HFFc6 (cell line): Measurements from ENCODE around the gene ANKRD13A. TPM values are rescaled to one million over a fixed set of nuclear protein-coding genes. Genes with fewer than 3 reads are reported as not detected.

Experiments
- DNase-seq: peaks from one replicate; pipeline ENCODE4 v3.0.0-alpha.2; 2018
- H3K27ac Mint-ChIP-seq: 2 replicates; pipeline ENCODE4 v1.8.0; 2020; ENCODE audit warnings: mild to moderate bottlenecking, mixed read lengths
- H3K27me3 Mint-ChIP-seq: 2 replicates; pipeline ENCODE4 v1.8.0; 2021; ENCODE audit warnings: mild to moderate bottlenecking, moderate library complexity, mixed read lengths; ENCODE audit not compliant: insufficient read depth
- H3K36me3 Mint-ChIP-seq: 2 replicates; pipeline ENCODE4 v1.8.0; 2021; ENCODE audit warnings: low read depth, mixed read lengths
- H3K4me1 Mint-ChIP-seq: 2 replicates; pipeline ENCODE4 v1.8.0; 2020; ENCODE audit warnings: low read depth, mixed read lengths
- H3K4me3 Mint-ChIP-seq: 2 replicates; pipeline ENCODE4 v1.8.0; 2020; ENCODE audit warnings: mild to moderate bottlenecking, moderate library complexity, mixed read lengths
- H3K9me3 Mint-ChIP-seq: 2 replicates; pipeline ENCODE4 v1.8.0; 2020; ENCODE audit warnings: mild to moderate bottlenecking, mixed read lengths
- CTCF ChIP-seq: fragments of 200-600 bp; sonication (generic); IDR thresholded peaks from 2 replicates; pipeline ENCODE4 v1.5.0; 2021; ENCODE audit warnings: antibody characterized with exemption, mild to moderate bottlenecking
- long read RNA-seq: library from polyadenylated mRNA; unstranded; transcript quantifications from one replicate; pipeline ENCODE4 v2.0.0, GENCODE V29; 2019
- total RNA-seq, 6 experiments: library from RNA; stranded (reverse); fragmentation: NEBNext Ultra II Directional; extraction: Animal tissue kit (Norgen Biotek cat#: 25700); gene quantifications; 2 replicates in 1 of 6; 3 replicates in 5 of 6; pipeline ENCODE4 v1.2.3, GENCODE V29; 2021

The ANKRD13A gene
- 100 to 1,000 TPM; 133 to 150 (median 146) TPM for total RNA-seq
- long read RNA-seq, full-length matches to known transcripts = 1 of 37 reads
- long read RNA-seq, partial matches to known transcripts = 10 of 37 reads
- long read RNA-seq, other reads (novel, unspliced or antisense) = 26 of 37 reads

- peak within 1 kb of the TSS; percentile 100 for H3K4me3 Mint-ChIP-seq
- peak within 1 kb of the TSS; percentile 99 for H3K27ac Mint-ChIP-seq
- no peak for TF ChIP-seq CTCF
- peaks cover 59% of the 10 kb centered on the region for H3K4me1 Mint-ChIP-seq
- H3K9me3 Mint-ChIP-seq = no peaks in the 10 kb centered on the region
- H3K27me3 Mint-ChIP-seq = peaks cover 5% of the 10 kb centered on the region; the same call in 1 of the 2 replicates
- DNase-seq = peak; percentile 91
- H3K36me3 Mint-ChIP-seq = peaks cover 34% of the 10 kb centered on the region
Measured at GRCh38 chr12:109998904-109999648, at the start of gene ANKRD13A. ANKRD13A (plus strand) TSS chr12:109999430; CDS start chr12:109999689, 259 bp downstream.

DNA sequence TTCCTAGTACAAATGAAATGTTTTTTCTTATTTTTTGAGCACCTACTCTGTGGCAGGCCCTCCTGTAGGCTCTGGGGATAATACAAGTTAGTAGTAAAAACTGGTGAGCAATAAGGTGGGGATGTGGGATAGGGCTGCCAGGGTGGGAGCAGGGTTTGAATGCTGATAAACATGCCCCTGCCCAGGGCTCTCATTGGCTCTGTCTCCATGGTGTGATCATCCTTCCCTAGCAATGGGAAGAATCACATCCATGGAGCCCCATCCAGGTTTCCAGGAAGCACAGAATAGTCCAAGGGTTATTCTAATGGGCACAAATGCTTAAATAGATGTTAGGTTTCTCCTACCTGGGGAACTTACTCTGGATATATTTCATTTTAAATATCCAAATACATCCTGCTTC is 48.6 kb upstream of the ANKRD13A start:
- Mint-ChIP-seq H3K9me3 (no peaks in the 10 kb centered on the region), H3K4me3 (peak overlapping the region; percentile 29), H3K36me3 (peaks cover 58% of the 10 kb centered on the region), H3K27ac (peak overlapping the region; percentile 80), H3K27me3 (no peaks in the 10 kb centered on the region), H3K4me1 (peaks cover 85% of the 10 kb centered on the region)
- DNase-seq = no peak
- no peak for TF ChIP-seq CTCF

GRCh38 chr12:109951136-109951535 is 48.1 kb upstream of the ANKRD13A start:
- peak overlapping the region; percentile 80 for H3K27ac Mint-ChIP-seq
- no peak for TF ChIP-seq CTCF
- H3K4me3 Mint-ChIP-seq = peak overlapping the region; percentile 72
- no peaks in the 10 kb centered on the region for H3K27me3 Mint-ChIP-seq
- H3K36me3 Mint-ChIP-seq = peaks cover 58% of the 10 kb centered on the region
- no peaks in the 10 kb centered on the region for H3K9me3 Mint-ChIP-seq
- peak; percentile 95 for DNase-seq
- H3K4me1 Mint-ChIP-seq = peaks cover 83% of the 10 kb centered on the region

GRCh38 chr12:109951751-109952150 is 47.5 kb upstream of the ANKRD13A start:
- TF ChIP-seq CTCF = no peak
- peak overlapping the region; percentile 72 for H3K4me3 Mint-ChIP-seq

DNA sequence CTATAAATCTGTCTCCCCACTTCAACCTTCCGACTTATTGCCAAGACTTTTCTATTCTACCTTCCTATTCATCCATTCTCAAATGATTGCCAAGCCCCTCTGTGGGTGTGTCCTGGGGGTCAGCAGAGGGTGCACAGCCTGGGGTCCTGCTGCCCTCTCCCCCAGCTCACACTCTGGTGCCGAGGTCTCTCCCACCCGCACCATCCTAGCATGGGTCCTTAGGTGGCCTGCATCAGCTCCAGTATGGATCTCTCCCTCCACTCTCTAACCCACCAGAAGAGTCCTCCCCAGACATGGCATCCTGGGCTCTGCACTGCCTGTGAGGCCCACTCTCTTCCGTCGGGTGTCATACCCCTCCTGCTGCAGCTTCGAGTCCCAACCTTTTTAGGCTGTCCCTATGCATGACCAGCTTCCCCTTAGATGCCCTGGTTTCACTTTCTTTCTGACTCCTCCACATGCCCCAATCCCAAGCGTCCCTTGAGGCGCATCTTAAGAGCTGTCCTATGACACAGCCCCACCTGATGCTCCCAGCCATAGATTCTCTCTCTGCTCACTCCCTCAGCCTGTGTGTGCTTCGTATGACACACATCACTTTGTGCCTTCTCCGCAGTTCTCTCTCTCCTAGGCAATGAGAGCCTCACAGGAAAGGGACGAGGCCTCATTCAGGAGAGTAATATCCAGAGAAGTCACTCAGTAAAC is 46.9 kb upstream of the ANKRD13A start:
- peaks cover 71% of the 10 kb centered on the region for H3K4me1 Mint-ChIP-seq
- peak overlapping the region; percentile 80 for H3K27ac Mint-ChIP-seq
- TF ChIP-seq CTCF = no peak
- H3K27me3 Mint-ChIP-seq = no peaks in the 10 kb centered on the region
- no peak for DNase-seq
- H3K9me3 Mint-ChIP-seq = no peaks in the 10 kb centered on the region
- H3K36me3 Mint-ChIP-seq = peaks cover 52% of the 10 kb centered on the region
- H3K4me3 Mint-ChIP-seq = peak overlapping the region; percentile 72

More at GRCh38 chr12:109951751-109952150, 47.5 kb upstream of the ANKRD13A start:
- Mint-ChIP-seq H3K4me1 (peaks cover 77% of the 10 kb centered on the region), H3K9me3 (no peaks in the 10 kb centered on the region), H3K27ac (peak overlapping the region; percentile 80), H3K27me3 (no peaks in the 10 kb centered on the region), H3K36me3 (peaks cover 53% of the 10 kb centered on the region)
- DNase-seq = peak; percentile 52
